ENCODE data around the gene ENOSF1.

GRCh38 chr18:713135-713490, 683 bp upstream of the ENOSF1 start:
- TF ChIP-seq CTCF (IDR thresholded peaks at IDR 0.05), result no peak
- no peak for TF ChIP-seq EZH2 (IDR thresholded peaks at IDR 0.05; ENCODE audit: borderline replicate concordance, insufficient read depth, low read depth, low read length, poor library complexity, severe bottlenecking)
